Upper lobe of right lung (tissue), 1 donor: ENCODE data around the gene NDRG3. TPM values are rescaled to one million over a fixed set of nuclear protein-coding genes. Genes with fewer than 3 reads are reported as not detected.
A peak's percentile ranks its signal among the peaks of the same experiment; 100 is the strongest.

Experiments
- ATAC-seq: fragments of 200-7000 bp; cut with Tn5 transposase; one replicate; pipeline ENCODE4 v1.9.1; 2020; ENCODE audit warnings: mild to moderate bottlenecking, moderate library complexity
- DNase-seq: peaks from one replicate; pipeline ENCODE4 v3.0.0-alpha.2; 2020
- H3K27ac ChIP-seq: fragments of 200-600 bp; one replicate; pipeline ENCODE4 v1.8.0; 2022
- H3K27me3 ChIP-seq: fragments of 200-600 bp; one replicate; pipeline ENCODE4 v1.8.0; 2022; ENCODE audit warnings: mild to moderate bottlenecking
- H3K36me3 ChIP-seq: fragments of 200-600 bp; one replicate; pipeline ENCODE4 v1.8.0; 2022
- H3K4me1 ChIP-seq: fragments of 200-600 bp; one replicate; pipeline ENCODE4 v1.8.0; 2022
- H3K4me3 ChIP-seq: fragments of 200-600 bp; one replicate; pipeline ENCODE4 v1.8.0; 2022; ENCODE audit warnings: mild to moderate bottlenecking
- H3K9me3 ChIP-seq: fragments of 200-600 bp; one replicate; pipeline ENCODE4 v1.8.0; 2022
- CTCF ChIP-seq: fragments of 200-600 bp; IDR thresholded peaks from one replicate; pipeline ENCODE4 v1.8.0; 2022; ENCODE audit warnings: antibody characterized with exemption
- intact Hi-C: fragments of 100-400 bp; cut with DNase I; formaldehyde crosslinking; loops from one replicate; pipeline ENCODE4 v1.11.0; 2022
- total RNA-seq: library from RNA; stranded (reverse); fragmentation: NEBNext Ultra II Directional; extraction: Animal tissue kit (Norgen Biotek cat#: 25700); gene quantifications from one replicate; pipeline ENCODE4 v1.2.1, GENCODE V29; 2021
- donor health status: DM: no; HTN: yes; CAD: no; lungs with severe emphysema.

Gene NDRG3
- total RNA-seq, 1 donor from 2014 or later, result 30.3 TPM

- DNase-seq (peak; percentile 100), ATAC-seq (peak; percentile 96)
- no peak for TF ChIP-seq CTCF
- Histone ChIP-seq H3K4me1 (peaks cover 9% of the 10 kb centered on the region), H3K36me3 (no peaks in the 10 kb centered on the region), H3K9me3 (no peaks in the 10 kb centered on the region), H3K4me3 (peak within 1 kb of the TSS; percentile 81), H3K27ac (peak within 1 kb of the TSS; percentile 98), H3K27me3 (no peaks in the 10 kb centered on the region)
- intact Hi-C loops, result no loop called here
Measured at GRCh38 chr20:36773597-36774390, 27.9 kb upstream of the NDRG3 start, which contains the start of gene DSN1. Gene DSN1 (minus strand): TSS chr20:36773763. CDS start chr20:36771458, 2,305 bp downstream.

- Histone ChIP-seq H3K9me3 (no peaks in the 10 kb centered on the region), H3K36me3 (no peaks in the 10 kb centered on the region), H3K4me1 (peaks cover 9% of the 10 kb centered on the region), H3K4me3 (peak overlapping the region; percentile 81), H3K27me3 (no peaks in the 10 kb centered on the region), H3K27ac (peak overlapping the region; percentile 98)
- ATAC-seq (no peak), DNase-seq (no peak)
- intact Hi-C loops, result no loop called here
- TF ChIP-seq CTCF, result no peak
Measured at GRCh38 chr20:36773107-36773596, 27.3 kb upstream of the NDRG3 start.

- Histone ChIP-seq H3K4me1 (peaks cover 9% of the 10 kb centered on the region), H3K27me3 (no peaks in the 10 kb centered on the region), H3K9me3 (no peaks in the 10 kb centered on the region), H3K27ac (no peak overlapping the region), H3K36me3 (no peaks in the 10 kb centered on the region), H3K4me3 (no peak overlapping the region)
- DNase-seq (no peak), ATAC-seq (no peak)
- intact Hi-C loops, result no loop called here
- no peak for TF ChIP-seq CTCF
Measured at GRCh38 chr20:36770680-36771079, 24.8 kb upstream of the NDRG3 start.

GRCh38 chr20:36768768-36769430 lies 23.0 kb upstream of the NDRG3 start:
- intact Hi-C loops, result no loop called here
- DNase-seq, result no peak

GRCh38 chr20:36761125-36761524 lies 15.2 kb upstream of the NDRG3 start:
- Histone ChIP-seq H3K27me3 (no peaks in the 10 kb centered on the region), H3K27ac (no peak overlapping the region), H3K4me3 (no peak overlapping the region), H3K4me1 (peaks cover 10% of the 10 kb centered on the region), H3K9me3 (no peaks in the 10 kb centered on the region), H3K36me3 (no peaks in the 10 kb centered on the region)
- no peak for DNase-seq
- no peak for TF ChIP-seq CTCF
- intact Hi-C loops, result no loop called here
- ATAC-seq, result no peak

More at GRCh38 chr20:36768768-36769430, 23.0 kb upstream of the NDRG3 start:
- H3K36me3 ChIP-seq, result no peaks in the 10 kb centered on the region
- no peak for TF ChIP-seq CTCF
- H3K4me3 ChIP-seq, result no peak overlapping the region
- H3K4me1 ChIP-seq, result peaks cover 9% of the 10 kb centered on the region
- peak overlapping the region; percentile 71 for H3K27ac ChIP-seq
- no peak for ATAC-seq
- H3K9me3 ChIP-seq, result no peaks in the 10 kb centered on the region
- no peaks in the 10 kb centered on the region for H3K27me3 ChIP-seq
